Measurements from ENCODE around the gene UPK3A.

DNA sequence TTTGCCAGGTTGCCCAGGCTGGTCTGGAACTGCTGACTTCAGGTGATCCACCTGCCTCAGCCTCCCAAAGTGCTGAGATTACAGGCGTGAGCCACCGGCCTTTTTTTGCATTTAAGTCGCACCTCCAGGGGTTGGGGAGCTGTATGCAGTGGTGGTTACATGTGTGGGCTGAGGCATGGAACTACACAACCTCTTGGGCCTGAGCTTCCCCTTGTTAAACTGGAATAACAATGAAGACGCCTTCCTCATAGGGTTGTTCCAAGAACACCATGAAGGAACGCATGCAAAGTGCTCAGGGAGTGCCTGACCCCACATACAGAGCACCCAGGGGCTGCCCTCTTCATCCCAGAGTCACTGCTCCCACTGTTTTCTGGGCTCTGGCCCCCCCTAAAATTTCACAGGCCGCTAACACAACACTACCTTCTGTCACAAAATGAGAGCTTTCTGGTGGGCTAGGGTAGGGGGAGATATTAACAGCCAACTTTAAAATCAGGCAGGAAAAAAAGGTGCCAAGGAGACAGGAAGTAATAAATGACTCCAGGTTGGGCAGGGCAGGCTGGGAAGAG is 23.7 kb downstream of the UPK3A start:
- TF ChIP-seq, protein P1, sequence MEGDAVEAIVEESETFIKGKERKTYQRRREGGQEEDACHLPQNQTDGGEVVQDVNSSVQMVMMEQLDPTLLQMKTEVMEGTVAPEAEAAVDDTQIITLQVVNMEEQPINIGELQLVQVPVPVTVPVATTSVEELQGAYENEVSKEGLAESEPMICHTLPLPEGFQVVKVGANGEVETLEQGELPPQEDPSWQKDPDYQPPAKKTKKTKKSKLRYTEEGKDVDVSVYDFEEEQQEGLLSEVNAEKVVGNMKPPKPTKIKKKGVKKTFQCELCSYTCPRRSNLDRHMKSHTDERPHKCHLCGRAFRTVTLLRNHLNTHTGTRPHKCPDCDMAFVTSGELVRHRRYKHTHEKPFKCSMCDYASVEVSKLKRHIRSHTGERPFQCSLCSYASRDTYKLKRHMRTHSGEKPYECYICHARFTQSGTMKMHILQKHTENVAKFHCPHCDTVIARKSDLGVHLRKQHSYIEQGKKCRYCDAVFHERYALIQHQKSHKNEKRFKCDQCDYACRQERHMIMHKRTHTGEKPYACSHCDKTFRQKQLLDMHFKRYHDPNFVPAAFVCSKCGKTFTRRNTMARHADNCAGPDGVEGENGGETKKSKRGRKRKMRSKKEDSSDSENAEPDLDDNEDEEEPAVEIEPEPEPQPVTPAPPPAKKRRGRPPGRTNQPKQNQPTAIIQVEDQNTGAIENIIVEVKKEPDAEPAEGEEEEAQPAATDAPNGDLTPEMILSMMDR (IDR thresholded peaks at IDR 0.05; ENCODE audit: poor library complexity, severe bottlenecking), result no peak
- TF ChIP-seq EP300 (conservative IDR thresholded peaks at IDR 0.05; ENCODE audit: poor library complexity, severe bottlenecking), result no peak

Measured in neural cell (in vitro differentiated cells).